ENCODE measurements around the gene ZSWIM3. TPM values are rescaled to one million over a fixed set of nuclear protein-coding genes. Genes with fewer than 3 reads are reported as not detected.

ZSWIM3 gene
- total and polyA plus RNA-seq, 2 donors, result 4.4 to 8.0 TPM

- Histone ChIP-seq H3K4me1 (ENCODE audit: control insufficient read depth in 2 of 2, insufficient read depth in 2 of 2, low read length in 2 of 2) (peaks cover 0 to 4% of the 10 kb centered on the region in 2 donors), H3K36me3 (ENCODE audit: control insufficient read depth in 2 of 2, insufficient read depth in 2 of 2, low read length in 1 of 2) (no peaks in the 10 kb centered on the region), H3K4me3 (ENCODE audit: low read length in 2 of 2) (no peak overlapping the region), H3K27me3 (ENCODE audit: control insufficient read depth in 2 of 2, insufficient read depth in 1 of 2, low read length in 1 of 2) (peaks cover 0 to 4% of the 10 kb centered on the region in 2 donors), H3K9me3 (ENCODE audit: control insufficient read depth in 2 of 2, insufficient read depth in 1 of 2, low read length in 1 of 2) (no peaks in the 10 kb centered on the region), H3K27ac (ENCODE audit: low read depth in 1 of 2, low read length in 1 of 2) (peak overlapping the region in 1 of 2 donors; percentile 46)
- 83% methylated on average over 9 of the region's 9 CpGs for whole genome bisulfite sequencing
- DNase-seq (ENCODE audit: low read depth in 6 of 9, low spot score in 9 of 9), result no peak
These were observed 68.5 kb downstream of the ZSWIM3 start for GRCh38 chr20:45925821-45926506.

- Histone ChIP-seq H3K9me3 (ENCODE audit: control insufficient read depth in 2 of 2, insufficient read depth in 1 of 2, low read length in 1 of 2) (no peaks in the 10 kb centered on the region), H3K36me3 (ENCODE audit: control insufficient read depth in 2 of 2, insufficient read depth in 2 of 2, low read length in 1 of 2) (no peaks in the 10 kb centered on the region), H3K27me3 (ENCODE audit: control insufficient read depth in 2 of 2, insufficient read depth in 1 of 2, low read length in 1 of 2) (peaks cover 0 to 3% of the 10 kb centered on the region in 2 donors), H3K27ac (ENCODE audit: low read depth in 1 of 2, low read length in 1 of 2) (no peak overlapping the region), H3K4me3 (ENCODE audit: low read length in 2 of 2) (no peak overlapping the region), H3K4me1 (ENCODE audit: control insufficient read depth in 2 of 2, insufficient read depth in 2 of 2, low read length in 2 of 2) (peaks cover 0 to 3% of the 10 kb centered on the region in 2 donors)
- no peak for DNase-seq (ENCODE audit: low read depth in 6 of 9, low spot score in 9 of 9)
- WGBS, result over 99% methylated on average over 2 of the region's 2 CpGs
These were observed 69.3 kb downstream of the ZSWIM3 start for GRCh38 chr20:45926731-45927070.

- H3K4me3 ChIP-seq (ENCODE audit: low read length in 2 of 2), result no peak overlapping the region
- no peak overlapping the region for H3K27ac ChIP-seq (ENCODE audit: low read depth in 1 of 2, low read length in 1 of 2)
- H3K9me3 ChIP-seq (ENCODE audit: control insufficient read depth in 2 of 2, insufficient read depth in 1 of 2, low read length in 1 of 2), result no peaks in the 10 kb centered on the region
- H3K4me1 ChIP-seq (ENCODE audit: control insufficient read depth in 2 of 2, insufficient read depth in 2 of 2, low read length in 2 of 2), result peaks cover 0 to 3% of the 10 kb centered on the region in 2 donors
- DNase-seq (ENCODE audit: low read depth in 6 of 9, low spot score in 9 of 9), result no peak
- H3K36me3 ChIP-seq (ENCODE audit: control insufficient read depth in 2 of 2, insufficient read depth in 2 of 2, low read length in 1 of 2), result no peaks in the 10 kb centered on the region
- H3K27me3 ChIP-seq (ENCODE audit: control insufficient read depth in 2 of 2, insufficient read depth in 1 of 2, low read length in 1 of 2), result peaks cover 0 to 3% of the 10 kb centered on the region in 2 donors
- WGBS, result 95% methylated on average over 14 of the region's 14 CpGs
These were observed 69.9 kb downstream of the ZSWIM3 start for GRCh38 chr20:45927071-45927878.

Other genes starting within 250 kb of the ZSWIM3 start
- gene WFDC10A, start 227.9 kb upstream of the ZSWIM3 start, total RNA-seq, result not detected
- gene WFDC10A, start 227.9 kb upstream of the ZSWIM3 start, polyA plus RNA-seq, result 0.09 TPM
- not detected for gene WFDC9, start 226.3 kb upstream of the ZSWIM3 start, total RNA-seq
- not detected for gene WFDC9, start 226.3 kb upstream of the ZSWIM3 start, polyA plus RNA-seq
- gene WFDC11, start 187.4 kb upstream of the ZSWIM3 start, total RNA-seq, result not detected
- gene WFDC11, start 187.4 kb upstream of the ZSWIM3 start, polyA plus RNA-seq, result 0.14 TPM
- gene WFDC13, start 155.6 kb upstream of the ZSWIM3 start, total RNA-seq, result not detected
- 0.07 TPM for gene WFDC13, start 155.6 kb upstream of the ZSWIM3 start, polyA plus RNA-seq
- gene WFDC10B, start 152.6 kb upstream of the ZSWIM3 start, total RNA-seq, result not detected
- gene WFDC10B, start 152.6 kb upstream of the ZSWIM3 start, polyA plus RNA-seq, result 0.23 TPM
- not detected for gene SPINT4, start 135.3 kb upstream of the ZSWIM3 start, total RNA-seq
- gene SPINT4, start 135.3 kb upstream of the ZSWIM3 start, polyA plus RNA-seq, result not detected
- 0.61 TPM for gene WFDC3, start 65.7 kb upstream of the ZSWIM3 start, total RNA-seq
- 2.1 TPM for gene WFDC3, start 65.7 kb upstream of the ZSWIM3 start, polyA plus RNA-seq
- gene DNTTIP1, start 65.7 kb upstream of the ZSWIM3 start, total RNA-seq, result 27.9 TPM
- 44.3 TPM for gene DNTTIP1, start 65.7 kb upstream of the ZSWIM3 start, polyA plus RNA-seq
- gene UBE2C, start 45.0 kb upstream of the ZSWIM3 start, total RNA-seq, result 112 TPM
- gene UBE2C, start 45.0 kb upstream of the ZSWIM3 start, polyA plus RNA-seq, result 25.1 TPM
- 2.4 TPM for gene TNNC2, start 30.3 kb upstream of the ZSWIM3 start, total RNA-seq
- gene TNNC2, start 30.3 kb upstream of the ZSWIM3 start, polyA plus RNA-seq, result 12.6 TPM
- 3.0 TPM for gene SNX21, start 23.8 kb upstream of the ZSWIM3 start, total RNA-seq
- 8.4 TPM for gene SNX21, start 23.8 kb upstream of the ZSWIM3 start, polyA plus RNA-seq
- gene ACOT8, start 222 bp upstream of the ZSWIM3 start, total RNA-seq, result 32.0 TPM
- gene ACOT8, start 222 bp upstream of the ZSWIM3 start, polyA plus RNA-seq, result 30.1 TPM
- gene ZSWIM1, start 23.6 kb downstream of the ZSWIM3 start, total RNA-seq, result 5.7 TPM
- gene ZSWIM1, start 23.6 kb downstream of the ZSWIM3 start, polyA plus RNA-seq, result 5.7 TPM
- gene SPATA25, start 30.0 kb downstream of the ZSWIM3 start, total RNA-seq, result 3.1 TPM
- 5.1 TPM for gene SPATA25, start 30.0 kb downstream of the ZSWIM3 start, polyA plus RNA-seq
- 8.1 TPM for gene NEURL2, start 33.6 kb downstream of the ZSWIM3 start, total RNA-seq
- 51.4 TPM for gene NEURL2, start 33.6 kb downstream of the ZSWIM3 start, polyA plus RNA-seq
- gene CTSA, start 33.7 kb downstream of the ZSWIM3 start, total RNA-seq, result 19.9 TPM
- gene CTSA, start 33.7 kb downstream of the ZSWIM3 start, polyA plus RNA-seq, result 56.0 TPM
- gene PLTP, start 54.5 kb downstream of the ZSWIM3 start, total RNA-seq, result 146 TPM
- gene PLTP, start 54.5 kb downstream of the ZSWIM3 start, polyA plus RNA-seq, result 182 TPM
- gene PCIF1, start 77.1 kb downstream of the ZSWIM3 start, total RNA-seq, result 13.9 TPM
- 37.4 TPM for gene PCIF1, start 77.1 kb downstream of the ZSWIM3 start, polyA plus RNA-seq
- gene ZNF335, start 114.6 kb downstream of the ZSWIM3 start, total RNA-seq, result 8.3 TPM
- 16.5 TPM for gene ZNF335, start 114.6 kb downstream of the ZSWIM3 start, polyA plus RNA-seq
- gene MMP9, start 151.3 kb downstream of the ZSWIM3 start, total RNA-seq, result 32.2 TPM
- 10.1 TPM for gene MMP9, start 151.3 kb downstream of the ZSWIM3 start, polyA plus RNA-seq
- 0.90 TPM for gene SLC12A5, start 171.6 kb downstream of the ZSWIM3 start, total RNA-seq
- 4.0 TPM for gene SLC12A5, start 171.6 kb downstream of the ZSWIM3 start, polyA plus RNA-seq
- gene NCOA5, start 232.3 kb downstream of the ZSWIM3 start, total RNA-seq, result 25.4 TPM
- gene NCOA5, start 232.3 kb downstream of the ZSWIM3 start, polyA plus RNA-seq, result 21.5 TPM

Data from thymus (tissue), 11 donors.